Right kidney (tissue), 1 donor: ENCODE measurements around the gene CDKL1.
"Not testable (repeated sequence)": the region's sequence is repeated elsewhere in the genome, so short reads cannot be mapped to it uniquely, and the experiment has no call there.

Source experiments
- DNase-seq: peaks from one replicate; pipeline ENCODE4 v3.0.0-alpha.2; 2016

The CDKL1 gene

GRCh38 chr14:50357753-50358395 is 38.8 kb downstream of the CDKL1 start:
- no peak for DNase-seq

GRCh38 chr14:50357124-50357523 is 39.6 kb downstream of the CDKL1 start:
- DNase-seq, result no peak

DNA sequence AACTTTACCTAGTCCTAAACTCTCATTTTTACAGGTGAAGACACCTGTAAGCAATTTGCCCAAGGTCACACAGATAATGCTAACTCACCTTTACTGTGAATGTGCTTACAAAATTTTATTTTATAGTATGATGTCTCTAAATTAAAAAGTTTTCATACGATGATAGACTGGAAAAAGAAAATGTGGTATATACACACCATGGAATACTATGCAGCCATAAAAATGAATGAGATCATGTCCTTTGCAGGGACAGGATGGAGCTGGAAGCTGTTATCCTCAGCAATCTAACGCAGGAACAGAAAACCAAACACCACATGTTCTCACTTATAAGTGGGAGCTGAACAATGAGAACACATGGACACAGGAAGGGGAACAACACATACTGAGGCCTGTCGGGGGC is 40.4 kb downstream of the CDKL1 start:
- DNase-seq, result not testable (repeated sequence)

- no peak for DNase-seq
Measured at GRCh38 chr14:50355692-50356091, 41.0 kb downstream of the CDKL1 start.

- no peak for DNase-seq
Measured at GRCh38 chr14:50354527-50354926, 42.2 kb downstream of the CDKL1 start.

DNA sequence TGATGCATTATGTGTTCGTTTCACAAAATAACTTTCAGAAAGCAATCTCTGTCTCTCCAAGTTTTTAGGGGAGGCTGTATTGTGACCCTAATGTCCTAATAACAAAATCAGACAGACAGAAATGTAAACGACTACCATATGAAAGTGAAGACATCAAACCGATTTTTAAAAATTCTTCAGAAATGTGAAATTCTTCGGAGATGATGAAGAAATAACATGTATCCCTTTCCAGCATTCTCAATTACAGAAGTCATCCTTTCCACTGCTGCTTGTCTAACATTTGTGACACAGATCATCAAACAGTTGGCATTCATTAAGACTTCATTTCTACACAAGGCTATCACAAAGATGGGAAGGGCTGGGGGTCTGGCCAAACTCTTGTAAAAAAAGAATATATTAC is 43.6 kb downstream of the CDKL1 start:
- no peak for DNase-seq

DNA sequence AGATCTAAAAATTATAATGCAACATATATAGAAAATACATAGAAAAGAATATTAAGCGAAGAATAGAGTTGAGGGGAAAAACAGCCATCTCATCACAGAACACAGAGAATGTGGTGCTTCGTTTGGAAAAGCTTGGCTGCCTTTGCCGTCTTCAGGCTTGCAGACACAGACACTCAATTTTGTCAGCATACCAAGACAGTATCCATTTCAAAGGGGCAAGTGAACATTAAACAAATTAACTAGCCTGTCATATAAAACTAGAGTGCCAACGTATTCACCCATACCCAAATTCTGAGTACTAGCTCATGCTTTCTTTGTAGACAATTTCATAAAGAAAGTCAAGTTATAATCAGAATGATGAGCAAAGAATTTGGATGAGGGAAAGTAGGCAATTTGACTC is 44.1 kb downstream of the CDKL1 start:
- no peak for DNase-seq

- DNase-seq, result no peak
Measured at GRCh38 chr14:50350975-50351374, 45.7 kb downstream of the CDKL1 start.

DNA sequence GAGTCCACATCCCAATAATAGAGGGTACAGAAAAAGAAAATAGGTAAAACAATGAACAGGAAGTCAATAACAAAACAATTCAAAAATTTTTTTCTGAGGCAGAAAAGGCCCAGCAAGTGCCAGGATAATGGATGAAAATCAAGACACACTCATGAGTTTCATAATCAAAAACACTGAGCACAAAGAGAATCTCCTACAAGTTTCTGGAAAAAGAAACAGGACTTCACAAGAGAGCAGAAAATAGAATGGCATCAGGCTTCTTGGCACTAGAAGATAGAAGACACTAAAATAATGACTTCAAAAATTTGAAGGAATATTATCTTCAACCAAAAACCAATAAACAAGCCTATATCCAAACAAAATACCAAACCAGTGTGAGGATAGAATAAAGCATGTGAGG is 47.7 kb downstream of the CDKL1 start:
- no peak for DNase-seq

GRCh38 chr14:50347521-50347920 is 49.2 kb downstream of the CDKL1 start:
- DNase-seq, result no peak

GRCh38 chr14:50345846-50346422 is 50.7 kb downstream of the CDKL1 start:
- DNase-seq, result no peak

DNA sequence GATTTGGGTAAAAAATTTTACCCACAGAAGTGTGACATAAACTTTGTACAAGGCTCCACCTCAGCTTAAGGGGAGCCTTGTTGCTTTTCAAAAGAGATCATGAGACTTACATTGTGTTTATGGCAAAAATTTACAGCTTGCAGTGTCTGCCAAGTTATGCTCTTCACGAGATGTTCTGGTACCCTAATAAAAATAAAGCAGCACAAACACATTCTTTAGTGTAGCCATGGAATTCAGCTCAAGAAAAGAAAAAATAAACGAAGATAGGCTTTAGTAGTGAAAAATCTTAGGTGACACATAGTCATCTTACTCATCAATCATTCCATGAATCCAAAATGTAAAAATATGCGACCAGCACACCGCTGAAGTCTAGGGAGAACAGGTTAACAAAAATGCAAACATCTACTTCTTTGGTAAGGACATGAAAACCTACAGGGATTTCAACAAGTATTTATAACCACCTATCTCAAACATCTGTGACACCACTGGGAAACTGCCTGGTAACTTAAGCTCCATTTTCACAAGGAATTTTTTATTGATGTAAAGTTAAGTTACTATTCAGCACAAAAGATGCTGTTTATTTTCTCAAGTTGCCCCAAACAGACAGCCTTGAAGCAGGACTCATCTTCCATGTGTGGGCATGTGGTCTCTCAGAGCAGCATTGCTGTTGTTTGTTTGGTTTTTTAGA is 51.7 kb downstream of the CDKL1 start:
- no peak for DNase-seq

DNA sequence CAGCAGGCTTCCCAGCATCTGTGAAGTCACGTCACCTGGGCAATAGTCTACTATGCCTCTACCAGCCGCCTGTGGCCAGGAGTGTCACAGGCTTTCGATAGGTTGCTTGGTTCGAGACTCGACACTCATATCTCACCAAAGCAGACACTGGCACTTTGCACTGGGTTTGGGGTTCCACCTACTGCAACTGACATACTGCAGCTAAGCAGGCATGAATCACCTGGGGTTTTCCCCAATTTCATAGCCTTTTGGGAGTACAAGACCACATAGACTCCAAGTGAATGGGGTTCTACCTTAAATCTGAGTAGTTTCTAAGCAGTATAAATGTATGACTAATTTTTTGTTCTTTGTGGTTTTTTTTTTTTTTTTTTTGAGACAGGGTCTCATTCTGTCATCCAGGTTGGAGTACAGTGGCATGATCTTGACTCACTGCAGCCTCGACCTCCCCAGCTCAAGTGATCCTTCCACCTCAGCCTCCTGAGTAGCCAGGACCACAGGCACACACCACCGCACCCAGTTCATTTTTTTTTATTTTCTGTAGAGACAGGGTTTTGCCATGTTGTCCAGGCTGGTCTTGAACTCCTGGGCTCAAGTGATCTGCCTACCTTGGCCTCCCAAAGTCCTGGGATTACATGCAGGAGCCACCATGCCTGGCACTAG is 52.4 kb downstream of the CDKL1 start:
- DNase-seq, result no peak

GRCh38 chr14:50343434-50343833 is 53.2 kb downstream of the CDKL1 start:
- DNase-seq, result no peak

GRCh38 chr14:50342221-50343078 is 54.2 kb downstream of the CDKL1 start:
- peak; percentile 41 for DNase-seq

DNA sequence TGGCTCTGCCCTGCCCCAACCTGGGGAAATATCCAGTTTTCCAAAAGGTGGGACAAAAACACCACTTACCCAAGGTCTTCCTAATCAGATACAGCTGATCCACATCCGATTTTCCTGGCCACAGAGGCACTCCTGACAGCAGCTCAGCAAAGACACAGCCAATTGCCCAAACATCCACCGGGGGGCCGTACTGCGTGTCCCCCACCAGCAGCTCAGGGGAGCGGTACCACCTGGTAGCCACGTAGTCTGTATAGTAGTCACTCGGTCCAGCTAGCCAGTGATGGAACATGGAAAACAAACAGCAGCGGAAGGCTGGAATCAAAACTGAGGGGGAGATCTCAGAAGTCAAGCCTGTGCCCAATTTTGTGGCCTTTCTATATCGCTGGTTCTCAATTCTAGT is 55.7 kb downstream of the CDKL1 start:
- no peak for DNase-seq

DNA sequence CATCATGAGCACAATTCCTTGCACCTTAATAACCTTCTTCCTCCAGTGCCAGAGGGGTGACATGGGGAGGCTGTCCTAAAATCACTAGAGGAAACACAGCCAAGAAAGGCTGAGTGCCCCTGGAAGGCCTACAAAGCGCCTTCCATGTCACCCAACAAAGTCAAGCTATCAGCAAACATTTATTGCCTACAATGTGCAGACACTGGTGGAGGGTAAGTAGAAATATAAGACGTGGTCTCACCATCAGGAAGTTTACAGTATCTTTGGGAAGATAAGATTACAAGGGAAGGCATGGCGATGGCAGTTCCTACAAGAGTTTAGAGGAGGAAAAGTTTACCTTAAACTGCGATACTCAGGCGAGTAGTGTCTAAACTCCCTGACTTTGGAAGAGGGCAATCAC is 56.6 kb downstream of the CDKL1 start:
- DNase-seq, result no peak

DNA sequence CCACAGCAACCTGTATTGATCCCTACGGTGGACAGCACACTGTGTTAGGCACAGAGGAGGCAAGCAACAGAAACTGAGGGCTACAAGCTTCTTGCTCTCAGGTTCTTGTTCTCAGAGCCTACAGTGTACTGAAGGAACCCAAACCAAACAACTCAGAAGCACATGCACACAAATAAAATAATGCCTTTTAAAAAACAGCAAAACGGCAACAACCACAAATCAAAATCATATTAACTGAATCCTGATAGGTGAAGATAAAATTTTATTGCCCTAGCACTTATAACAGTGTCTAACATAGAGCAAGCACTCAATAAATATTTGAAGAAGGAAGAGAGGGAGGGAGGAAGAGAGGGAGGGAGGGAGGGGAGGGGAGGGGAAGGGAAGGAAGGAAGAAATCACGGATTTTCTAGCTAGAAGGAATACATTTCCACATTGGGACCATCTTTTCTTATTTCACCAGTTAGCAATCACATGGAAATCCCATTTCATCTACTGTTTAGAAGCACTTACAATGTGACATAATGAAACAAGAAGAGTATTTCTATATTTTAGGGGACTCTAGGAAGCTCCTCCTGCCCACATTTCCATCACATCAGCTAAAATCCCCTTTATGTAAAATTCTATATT is 57.4 kb downstream of the CDKL1 start:
- no peak for DNase-seq

DNA sequence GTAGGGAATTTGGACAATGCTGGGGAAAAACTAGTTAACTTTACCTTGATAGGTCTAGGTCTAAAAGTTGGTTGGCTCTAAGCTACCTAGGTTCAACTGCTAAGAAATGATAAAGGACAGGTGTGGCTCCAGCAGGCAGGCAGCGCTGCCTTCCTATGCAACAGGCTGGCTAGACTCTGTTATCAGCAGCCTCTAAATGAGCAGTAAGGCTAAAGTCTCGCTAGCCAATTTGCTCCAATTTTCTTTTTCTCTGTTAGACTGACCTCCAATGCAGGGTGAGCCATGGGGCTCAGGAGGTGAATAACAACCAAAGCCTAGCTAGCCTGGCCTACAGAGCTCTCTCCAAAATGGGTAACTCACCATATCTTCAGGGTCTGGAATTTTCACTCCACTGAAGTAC is 58.1 kb downstream of the CDKL1 start:
- no peak for DNase-seq

- peak; percentile 50 for DNase-seq
Measured at GRCh38 chr14:50335989-50336824, 60.5 kb downstream of the CDKL1 start.

DNA sequence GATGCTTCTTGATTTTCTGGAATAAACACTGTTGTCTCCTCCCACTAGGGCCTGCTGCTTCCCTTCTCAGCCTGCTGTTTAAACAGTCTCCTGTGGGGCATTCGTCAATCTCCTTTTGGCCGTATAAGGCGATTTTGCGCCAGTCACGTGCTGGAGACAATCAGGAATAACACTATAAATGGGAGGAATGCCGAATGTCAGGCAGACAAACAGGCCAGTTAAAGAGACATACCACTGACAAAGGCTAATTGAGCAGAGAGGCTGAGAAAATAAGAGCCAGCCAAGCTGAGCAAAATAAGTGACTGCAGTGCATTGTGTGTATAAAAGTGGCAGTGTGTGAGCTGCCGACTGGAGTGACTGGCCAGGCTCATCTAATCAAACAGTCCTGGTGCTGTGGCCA is 61.3 kb downstream of the CDKL1 start:
- DNase-seq, result peak; percentile 49
